Activated T-cell treated with anti-CD3 and anti-CD28 coated beads, Interleukin-2, amount 50 U/mL, for 48 hours (primary cell): ENCODE measurements around the gene SERPINA5.
"Not testable (repeated sequence)": the region's sequence is repeated elsewhere in the genome, so short reads cannot be mapped to it uniquely, and the experiment has no call there.

Experiments
- DNase-seq, 2 experiments: peaks; one replicate each; pipeline ENCODE4 v3.0.0-alpha.2; 2020

The SERPINA5 gene

GRCh38 chr14:94575730-94576585 lies 5.3 kb upstream of the SERPINA5 start:
- no peak for DNase-seq

GRCh38 chr14:94577472-94577871 lies 3.8 kb upstream of the SERPINA5 start:
- not testable (repeated sequence) for DNase-seq

- DNase-seq = no peak
These were observed 2.5 kb upstream of the SERPINA5 start for GRCh38 chr14:94578712-94579111.

DNA sequence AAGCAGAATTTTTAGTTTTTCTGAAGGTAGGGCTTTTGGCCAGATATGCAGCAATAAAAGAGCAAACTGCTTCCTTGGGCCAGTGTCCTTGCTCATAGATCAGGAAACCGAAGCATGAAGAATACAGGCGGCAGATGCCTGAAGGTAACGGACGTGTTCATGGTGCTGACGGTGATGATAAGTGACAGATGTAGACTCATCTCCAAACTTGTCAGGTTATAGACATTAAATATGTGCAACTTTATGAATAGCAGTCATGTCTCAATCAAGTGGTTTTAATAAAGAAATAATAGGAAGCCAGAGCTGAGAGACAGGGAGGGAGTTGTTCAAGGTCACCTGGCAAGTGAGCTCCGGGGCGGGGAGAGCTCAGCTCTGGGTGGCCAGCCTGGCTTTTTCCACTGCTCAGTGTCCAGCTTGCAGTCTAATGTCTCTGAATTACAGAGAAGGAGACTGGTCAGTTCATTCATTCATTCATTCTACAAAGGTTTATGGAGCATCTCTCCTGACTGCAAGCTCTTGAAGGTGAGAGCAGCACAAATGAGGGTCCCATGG lies 1.0 kb downstream of the SERPINA5 start:
- DNase-seq = no peak

GRCh38 chr14:94582851-94583250 lies 1.6 kb downstream of the SERPINA5 start:
- DNase-seq = no peak

GRCh38 chr14:94583557-94583956 lies 2.3 kb downstream of the SERPINA5 start:
- DNase-seq = no peak

DNA sequence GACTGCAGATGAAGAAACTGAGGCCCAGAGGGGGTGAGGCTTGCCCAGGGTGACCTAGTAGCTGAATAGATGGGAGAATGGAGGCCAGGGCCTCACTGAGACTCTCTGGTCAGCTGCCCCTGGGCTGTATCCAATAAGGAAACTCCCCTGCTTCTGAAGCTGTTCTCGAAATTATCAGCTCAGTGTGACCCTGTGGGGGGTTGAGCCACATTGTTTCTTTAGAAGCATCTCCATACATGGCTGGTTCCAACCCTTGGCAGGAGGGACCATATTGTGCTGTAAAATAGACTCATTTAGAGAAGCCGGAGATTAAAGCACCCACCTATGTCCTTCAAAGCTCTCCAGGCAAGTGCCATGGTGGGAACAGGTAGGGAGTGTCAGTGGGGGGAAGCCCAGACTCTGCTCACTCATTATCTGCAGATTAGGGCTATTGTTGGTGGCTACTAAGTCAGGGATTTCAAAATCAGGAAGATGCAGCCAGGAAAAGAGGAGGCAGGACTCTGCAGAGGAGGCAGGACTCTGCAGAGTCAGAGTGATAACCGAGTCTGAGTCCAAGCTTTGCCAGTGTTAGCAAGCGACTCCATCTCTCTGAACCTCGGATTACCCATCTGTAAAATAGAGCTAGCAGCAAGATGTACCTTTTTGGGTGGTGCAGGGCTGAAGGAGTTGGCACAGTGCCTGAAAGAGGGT lies 3.5 kb downstream of the SERPINA5 start:
- no peak for DNase-seq

DNA sequence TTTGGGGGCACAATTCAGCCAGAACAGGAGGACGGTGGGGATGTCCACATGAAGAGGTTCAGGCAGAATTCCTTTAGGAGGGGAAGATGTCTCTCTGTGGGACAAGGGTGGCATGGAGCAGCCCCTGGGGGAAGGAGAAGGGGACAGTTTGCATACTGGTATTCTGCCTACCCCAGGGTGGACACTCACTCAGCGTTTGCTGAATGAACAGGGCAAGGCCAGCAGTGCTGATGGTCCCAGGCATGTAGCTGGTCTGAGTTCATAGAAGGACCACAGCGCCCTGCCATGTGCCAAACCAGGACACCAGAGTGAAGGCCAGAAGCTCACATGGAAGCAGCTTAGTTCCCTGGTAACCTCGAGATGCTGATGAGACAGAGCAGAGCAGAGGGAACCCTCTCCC lies 5.4 kb downstream of the SERPINA5 start:
- DNase-seq = no peak

DNA sequence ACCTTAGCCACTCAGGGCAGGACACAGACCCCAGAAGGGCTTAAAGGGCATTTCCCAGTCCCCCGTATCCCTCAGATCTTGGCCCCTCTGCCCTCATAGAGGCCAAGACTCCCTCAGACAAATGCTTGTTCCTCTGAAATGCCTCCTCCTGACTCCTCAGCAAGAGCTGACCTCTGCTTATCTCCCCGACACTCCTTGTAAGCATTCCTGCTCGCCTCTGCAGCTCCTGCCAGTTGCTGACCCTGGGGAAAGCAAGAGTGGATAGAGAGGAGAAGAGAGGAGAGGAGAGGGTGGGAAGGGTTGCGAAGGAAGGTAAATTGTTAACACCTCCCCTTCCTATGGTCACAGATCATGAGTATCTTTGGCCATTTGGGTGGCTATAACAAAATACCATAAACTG lies 7.1 kb downstream of the SERPINA5 start:
- no peak for DNase-seq

GRCh38 chr14:94591073-94591472 lies 9.8 kb downstream of the SERPINA5 start:
- no peak for DNase-seq

- DNase-seq = no peak
These were observed 10.6 kb downstream of the SERPINA5 start for GRCh38 chr14:94591871-94592270.

- no peak for DNase-seq
These were observed 11.2 kb downstream of the SERPINA5 start for GRCh38 chr14:94592457-94592856.

DNA sequence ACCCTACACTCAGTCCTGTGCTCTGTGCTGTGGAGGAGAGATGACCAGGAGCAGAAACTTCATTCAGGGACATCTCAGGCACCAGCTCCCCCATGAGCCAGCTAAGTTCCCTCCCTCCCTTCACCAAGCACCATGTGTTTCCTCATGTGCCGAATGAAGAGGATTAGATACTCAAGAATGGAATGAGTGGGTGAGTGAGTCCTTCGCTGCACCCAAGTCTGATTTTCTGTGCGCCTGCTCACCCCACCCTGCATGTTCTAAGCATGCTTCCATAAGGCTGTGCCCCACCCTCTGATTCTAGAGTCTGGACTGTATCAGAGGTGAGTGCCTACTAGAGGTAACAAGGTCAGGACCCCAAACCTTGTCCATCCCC lies 12.1 kb downstream of the SERPINA5 start:
- DNase-seq = no peak

GRCh38 chr14:94593749-94594431 lies 12.7 kb downstream of the SERPINA5 start:
- DNase-seq = no peak

GRCh38 chr14:94594441-94594840 lies 13.2 kb downstream of the SERPINA5 start:
- DNase-seq = no peak

GRCh38 chr14:94595912-94596311 lies 14.7 kb downstream of the SERPINA5 start:
- no peak for DNase-seq

- DNase-seq = no peak
These were observed 15.1 kb downstream of the SERPINA5 start for GRCh38 chr14:94596361-94596760.

DNA sequence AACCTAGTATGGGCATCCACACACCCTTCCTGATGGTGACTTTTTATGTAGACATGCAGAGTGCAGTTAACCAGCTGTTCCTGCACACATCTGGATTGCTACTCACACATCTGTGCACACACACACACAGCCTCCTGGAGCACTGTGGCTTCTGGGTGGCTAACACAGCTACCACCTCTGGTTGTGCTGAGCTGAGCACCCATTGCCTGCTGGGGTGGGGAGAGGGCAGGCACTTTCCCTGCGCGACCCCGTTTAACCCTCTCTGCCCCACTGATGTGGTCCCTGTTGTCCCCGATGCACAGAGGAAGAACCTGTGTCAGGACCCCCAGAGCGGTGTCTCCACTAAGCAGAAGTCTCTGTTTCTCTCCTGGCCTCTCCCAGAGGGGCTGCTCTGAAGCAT lies 16.6 kb downstream of the SERPINA5 start:
- no peak for DNase-seq

- no peak for DNase-seq
These were observed 17.2 kb downstream of the SERPINA5 start for GRCh38 chr14:94598506-94598815.

DNA sequence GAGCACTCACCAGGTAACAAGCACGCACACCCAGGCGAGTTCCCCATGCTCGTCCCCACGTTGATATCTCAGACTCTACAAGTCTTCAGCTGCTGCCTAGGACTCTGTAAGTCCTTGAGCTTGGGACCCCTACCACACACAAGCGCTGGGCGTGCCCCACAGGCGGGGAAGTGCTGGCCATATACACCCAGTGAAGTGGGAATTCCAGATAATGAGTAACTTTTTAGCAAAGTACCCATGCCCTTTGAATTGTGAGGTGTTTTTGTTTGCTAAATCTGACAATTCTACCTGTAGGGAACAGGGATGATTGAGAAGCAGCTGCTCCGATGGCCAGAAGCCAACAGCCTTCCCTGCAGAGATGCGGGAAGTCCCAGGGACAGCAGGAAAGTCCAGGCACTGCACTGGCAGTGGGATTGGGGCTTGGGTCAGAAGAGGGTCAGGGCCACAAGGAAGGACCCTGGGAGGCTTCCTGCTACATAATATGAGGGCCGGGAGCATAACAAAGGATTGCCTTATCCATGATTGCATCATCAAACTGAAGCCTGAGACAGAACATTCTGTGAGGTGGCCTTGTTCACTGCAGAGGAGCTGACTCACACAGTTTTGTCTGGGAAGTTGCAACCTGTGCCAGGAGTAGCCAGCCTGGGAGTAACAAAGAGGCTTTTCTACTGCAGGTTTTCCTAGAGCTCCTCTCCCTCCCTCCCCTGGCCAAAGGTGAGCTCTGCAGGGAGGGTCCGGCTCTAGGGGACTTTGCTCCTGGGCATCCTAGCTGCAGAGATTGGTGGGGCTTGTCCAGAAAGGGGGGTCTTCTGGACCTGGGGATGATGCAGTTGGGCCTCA lies 17.8 kb downstream of the SERPINA5 start:
- no peak for DNase-seq

DNA sequence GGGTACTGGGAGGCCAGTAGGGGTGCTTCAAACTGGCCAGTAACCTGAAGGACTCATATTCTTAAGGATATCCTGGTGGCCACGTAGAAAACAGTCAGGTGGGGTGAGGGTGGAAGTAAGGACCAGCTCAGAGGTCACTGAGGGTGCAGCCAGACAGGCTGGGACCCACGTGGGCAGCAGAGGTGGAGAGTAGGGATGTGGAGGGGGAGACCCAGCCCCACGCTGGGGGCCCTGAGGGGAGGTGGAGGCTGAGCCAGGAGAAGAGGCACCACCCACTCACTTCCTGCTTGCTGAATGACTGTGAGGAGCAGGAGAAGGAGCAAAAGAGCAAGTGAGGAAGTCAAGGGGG lies 18.4 kb downstream of the SERPINA5 start:
- no peak for DNase-seq

- DNase-seq = no peak
These were observed 18.9 kb downstream of the SERPINA5 start for GRCh38 chr14:94600148-94600545.

DNA sequence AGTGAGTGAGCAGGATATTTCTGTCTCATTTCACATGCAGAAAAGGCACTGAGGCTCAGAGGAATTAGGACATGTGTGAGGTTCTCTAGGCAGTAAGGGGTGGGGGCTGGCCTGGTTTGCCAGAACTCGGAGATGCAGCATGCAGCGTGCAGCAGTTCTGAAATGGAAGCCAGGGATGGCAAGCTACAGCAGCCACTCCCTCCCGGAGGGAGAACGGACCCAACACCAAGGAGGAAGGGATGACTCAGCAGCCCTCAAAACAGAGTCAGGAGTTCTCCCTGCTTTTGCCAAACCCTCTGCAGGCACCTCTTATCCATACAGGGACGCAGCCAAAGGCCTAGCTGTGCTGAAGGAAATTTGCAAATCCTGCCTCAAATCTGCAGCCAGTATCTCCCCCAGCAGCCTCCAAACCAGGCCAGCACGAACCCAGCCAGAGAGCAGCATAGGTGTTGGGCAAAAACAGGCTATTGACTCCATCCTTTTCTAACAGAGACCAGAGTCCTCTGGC lies 20.7 kb downstream of the SERPINA5 start:
- DNase-seq = no peak
